ENCODE results near the gene KRTAP20-3.

KRTAP20-3 gene

DNA sequence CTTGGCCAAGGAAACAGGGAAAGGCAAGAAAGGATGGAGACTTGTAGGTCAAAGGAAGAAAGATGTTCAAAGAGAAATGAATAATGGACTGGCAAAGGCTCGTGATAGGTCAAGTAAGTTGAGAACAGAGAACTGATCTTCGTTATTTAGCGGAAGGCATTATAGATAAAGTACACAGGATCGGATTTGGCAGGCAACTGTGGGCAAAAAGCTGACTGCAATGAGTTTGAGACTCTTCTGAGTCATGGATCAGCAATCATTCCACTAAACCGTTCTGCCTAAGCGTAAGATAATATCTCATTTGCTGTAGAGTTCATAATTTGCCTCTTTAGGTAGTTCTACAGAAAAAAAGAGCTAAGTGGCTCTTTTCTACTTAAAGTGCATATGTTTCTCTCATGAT, 41.8 kb downstream of the KRTAP20-3 start:
- DNase-seq (ENCODE audit: low read depth): no peak

DNA sequence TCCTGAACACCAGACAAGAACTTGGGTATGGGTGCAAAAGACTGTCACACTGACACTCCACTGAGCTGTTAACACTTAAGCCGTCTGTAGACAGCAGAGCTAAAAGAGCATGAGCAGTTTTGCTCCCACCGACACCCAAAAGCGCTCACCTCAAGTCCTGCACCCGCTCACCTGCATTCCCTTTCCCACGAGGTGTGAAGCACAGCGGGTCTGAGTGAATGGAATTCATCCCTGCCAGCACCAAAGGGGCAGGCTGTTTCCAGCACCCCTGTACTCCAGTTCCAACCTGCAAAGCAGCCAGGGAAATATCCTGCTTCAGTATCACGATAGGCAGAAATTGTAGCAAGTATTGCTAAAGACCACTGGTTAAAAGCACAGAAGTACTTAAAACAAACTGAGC, 47.2 kb downstream of the KRTAP20-3 start:
- DNase-seq (ENCODE audit: low read depth): no peak

Measured in GM04503 (cell line).